Islet of Langerhans (tissue), 1 donor: ENCODE measurements around the gene TRPC6.
"Not testable (repeated sequence)": the region's sequence is repeated elsewhere in the genome, so short reads cannot be mapped to it uniquely, and the experiment has no call there.

Experiments
- FAIRE-seq: peaks from one replicate; lab custom pipeline; 2011; peaks lifted over from hg19 to GRCh38; lab: Jason Lieb, UNC

The TRPC6 gene

DNA sequence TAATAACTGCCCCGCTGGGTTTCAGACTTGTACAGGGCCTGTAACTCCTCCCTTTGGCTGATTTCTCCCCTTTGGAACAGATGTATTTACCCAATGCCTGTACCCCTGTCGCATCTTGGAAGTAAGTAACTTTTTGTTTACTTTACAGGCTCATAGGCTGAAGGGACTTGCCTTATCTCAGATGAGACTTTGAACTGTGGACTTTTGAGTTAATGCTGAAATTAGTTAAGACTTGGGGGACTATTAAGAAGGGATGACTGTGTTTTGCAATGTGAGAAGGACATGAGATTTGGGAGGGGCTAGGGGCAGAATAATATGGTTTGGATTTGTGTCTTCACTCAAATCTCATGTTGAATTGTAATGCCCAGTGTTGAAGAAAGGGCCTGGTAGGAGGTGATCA is 62.0 kb downstream of the TRPC6 start:
- FAIRE-seq = no peak

DNA sequence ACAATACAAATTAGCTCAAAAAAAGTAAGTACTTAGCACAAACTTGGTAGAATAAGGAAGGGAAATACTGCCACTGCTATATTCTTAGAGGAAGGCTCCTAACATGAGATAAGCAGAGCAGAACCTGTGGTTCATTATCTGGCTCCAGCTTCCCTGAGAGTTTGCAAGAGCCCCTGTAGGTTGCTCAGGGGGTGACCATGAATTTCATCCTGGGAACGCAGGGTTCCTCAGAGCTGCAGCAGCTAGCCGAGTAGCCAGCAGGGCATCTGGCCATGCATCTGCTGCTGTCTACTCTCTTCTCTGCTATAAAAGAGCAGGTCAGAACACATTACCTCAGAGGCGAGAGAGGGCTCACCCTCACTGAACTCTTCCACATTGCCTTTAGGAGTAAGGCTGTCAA is 67.3 kb downstream of the TRPC6 start:
- FAIRE-seq = no peak

DNA sequence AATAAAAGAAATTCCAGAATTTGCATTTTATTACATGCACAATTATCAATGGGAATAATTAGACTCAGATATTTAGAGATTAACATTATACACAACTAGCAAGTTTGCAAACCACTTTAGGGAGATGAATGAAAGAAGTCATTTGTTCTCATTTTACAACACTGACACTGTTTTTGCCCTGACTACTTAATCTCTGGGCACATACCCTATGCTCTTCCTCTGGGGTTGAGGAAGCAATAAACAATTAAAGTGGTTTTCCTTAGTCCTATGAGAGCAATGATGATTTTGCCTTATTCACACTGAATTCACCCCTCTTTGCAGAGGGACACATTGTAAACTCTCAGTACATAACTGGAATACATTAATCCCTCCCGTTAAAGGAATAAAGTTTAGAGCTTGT is 72.7 kb downstream of the TRPC6 start:
- no peak for FAIRE-seq

DNA sequence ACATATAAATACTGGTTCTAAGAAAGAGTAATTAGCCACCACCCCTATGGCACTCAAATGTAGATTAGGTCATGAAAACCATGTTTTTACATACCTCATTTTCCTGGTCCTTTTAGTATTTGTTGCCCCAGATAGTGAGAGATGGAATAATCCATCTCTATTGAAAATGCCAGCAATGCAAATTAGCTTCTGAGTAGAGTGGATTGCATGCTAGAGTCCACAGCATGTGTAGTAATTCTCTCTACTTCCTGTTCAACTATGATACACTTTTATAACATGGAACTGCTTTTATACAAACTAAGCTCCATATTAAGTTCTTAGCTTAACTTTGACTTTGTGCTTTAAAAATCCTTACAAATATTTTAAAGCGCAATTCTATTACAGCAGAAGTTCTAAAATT is 73.2 kb downstream of the TRPC6 start:
- no peak for FAIRE-seq

DNA sequence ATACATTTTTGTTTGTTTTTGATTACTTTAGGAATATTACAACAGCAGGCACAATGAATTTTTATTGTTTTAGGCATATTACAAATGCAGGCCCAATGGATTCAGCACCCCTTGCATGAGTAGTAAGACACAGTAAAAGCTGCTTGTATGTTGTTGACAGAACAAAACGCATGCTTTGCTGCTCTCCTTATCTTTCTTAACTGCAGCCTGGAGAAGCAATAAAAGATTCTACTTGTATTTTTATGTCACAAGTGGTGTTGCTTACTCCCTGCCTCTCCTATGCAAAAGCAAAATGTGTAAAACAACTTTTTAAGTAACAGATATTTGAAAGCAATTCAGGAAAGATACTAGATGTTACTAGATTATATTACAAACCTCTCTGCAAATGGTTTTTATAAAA is 73.9 kb downstream of the TRPC6 start:
- no peak for FAIRE-seq

DNA sequence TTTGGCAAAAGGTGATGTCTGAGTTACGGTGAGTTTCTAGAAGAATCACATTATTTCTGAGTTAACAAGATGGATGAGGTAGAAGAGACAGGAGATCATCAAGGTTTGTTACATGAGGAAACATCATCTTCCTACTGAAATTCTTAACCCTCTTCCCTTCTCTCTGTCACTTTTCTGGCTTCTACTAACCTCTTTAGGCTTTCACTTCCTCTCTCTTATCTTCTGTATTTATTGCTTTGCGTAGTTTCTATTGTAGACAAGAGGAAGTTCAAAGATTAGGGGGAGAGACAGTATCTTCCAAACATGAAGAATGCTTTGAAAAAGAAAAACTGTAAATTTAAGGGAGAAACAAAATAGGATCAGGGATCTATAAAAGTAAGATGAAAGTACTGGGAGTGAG is 75.4 kb downstream of the TRPC6 start:
- FAIRE-seq = no peak

DNA sequence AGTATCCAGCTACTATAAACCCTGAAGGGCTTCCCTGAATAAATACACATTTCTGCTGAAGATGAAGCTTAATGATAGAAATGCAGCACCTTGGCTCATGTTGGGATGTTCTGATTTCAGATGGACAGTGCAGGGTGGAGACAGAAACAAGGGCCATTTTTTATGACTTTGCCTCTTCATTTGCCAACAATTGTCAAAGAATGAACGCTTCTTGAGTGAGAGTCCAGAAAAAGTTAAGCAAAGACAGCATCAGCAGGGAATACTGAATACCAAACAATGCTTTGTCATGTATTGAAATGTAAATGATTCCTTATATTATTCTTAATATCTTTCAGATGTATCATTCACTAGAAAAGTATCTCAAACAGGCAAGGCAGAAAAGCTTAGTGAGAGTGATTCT is 84.9 kb downstream of the TRPC6 start:
- no peak for FAIRE-seq

DNA sequence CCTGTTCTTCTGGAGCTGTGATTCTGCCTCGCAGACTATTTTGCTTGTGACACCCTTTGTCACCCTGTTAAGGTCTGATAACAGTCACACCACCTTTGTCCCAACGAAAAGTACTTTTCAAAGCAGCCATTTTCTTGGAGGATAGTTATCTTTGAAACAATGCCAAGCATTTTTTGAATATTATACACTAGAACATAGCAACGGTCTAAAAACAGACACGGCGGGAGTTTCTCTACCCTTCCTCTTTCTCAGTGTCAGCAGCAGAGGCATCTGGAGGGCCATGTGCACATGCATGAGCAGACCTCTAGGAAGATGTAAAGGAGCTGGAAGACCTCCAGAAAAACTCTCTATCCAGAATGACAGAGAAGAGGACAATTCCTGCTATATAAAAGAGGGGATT is 86.5 kb downstream of the TRPC6 start:
- no peak for FAIRE-seq

DNA sequence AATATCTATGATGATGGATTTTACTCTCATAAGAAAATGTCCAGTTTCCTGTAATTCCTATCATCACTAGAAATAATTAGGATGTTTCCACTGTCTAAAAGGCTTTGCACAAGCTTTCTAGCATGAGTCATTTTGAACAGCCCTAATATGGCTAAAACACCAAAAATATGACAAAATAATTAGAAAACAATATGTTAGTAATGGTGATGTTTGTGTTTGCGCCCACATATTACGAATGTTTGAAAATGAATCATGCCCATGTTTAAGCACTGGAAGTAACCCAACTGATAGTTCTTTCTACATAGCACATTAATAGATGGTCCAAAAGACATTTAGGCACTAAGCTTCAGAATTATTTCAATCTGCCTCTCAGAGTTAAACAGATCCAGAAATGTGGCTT is 96.0 kb downstream of the TRPC6 start:
- FAIRE-seq = no peak

DNA sequence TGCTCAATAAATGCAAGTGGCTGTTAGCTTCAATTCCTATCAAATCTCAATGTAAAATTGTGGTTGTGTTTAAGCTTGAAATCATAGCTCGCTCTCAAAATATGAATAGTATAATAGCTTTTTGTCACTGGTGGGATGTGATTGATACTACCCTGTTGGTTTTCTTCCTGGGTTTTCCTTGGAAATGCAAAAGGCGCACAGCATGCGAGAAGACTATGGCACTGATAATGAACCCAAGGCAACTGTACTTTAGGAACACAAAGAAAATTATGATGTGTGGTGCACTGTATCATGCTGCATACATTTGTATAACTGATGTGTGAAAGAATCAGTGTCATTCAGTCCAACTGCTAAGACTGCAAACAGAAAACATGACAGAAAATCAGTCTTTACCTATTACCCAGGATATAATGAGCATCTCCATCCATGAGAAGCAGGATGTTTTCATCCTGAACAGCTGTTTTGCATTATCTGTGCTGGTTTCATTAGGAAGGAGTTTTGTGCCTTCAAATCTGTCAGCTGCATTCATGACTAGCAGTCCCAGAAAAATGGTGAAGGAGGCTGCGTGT is 101.2 kb downstream of the TRPC6 start:
- FAIRE-seq = no peak

DNA sequence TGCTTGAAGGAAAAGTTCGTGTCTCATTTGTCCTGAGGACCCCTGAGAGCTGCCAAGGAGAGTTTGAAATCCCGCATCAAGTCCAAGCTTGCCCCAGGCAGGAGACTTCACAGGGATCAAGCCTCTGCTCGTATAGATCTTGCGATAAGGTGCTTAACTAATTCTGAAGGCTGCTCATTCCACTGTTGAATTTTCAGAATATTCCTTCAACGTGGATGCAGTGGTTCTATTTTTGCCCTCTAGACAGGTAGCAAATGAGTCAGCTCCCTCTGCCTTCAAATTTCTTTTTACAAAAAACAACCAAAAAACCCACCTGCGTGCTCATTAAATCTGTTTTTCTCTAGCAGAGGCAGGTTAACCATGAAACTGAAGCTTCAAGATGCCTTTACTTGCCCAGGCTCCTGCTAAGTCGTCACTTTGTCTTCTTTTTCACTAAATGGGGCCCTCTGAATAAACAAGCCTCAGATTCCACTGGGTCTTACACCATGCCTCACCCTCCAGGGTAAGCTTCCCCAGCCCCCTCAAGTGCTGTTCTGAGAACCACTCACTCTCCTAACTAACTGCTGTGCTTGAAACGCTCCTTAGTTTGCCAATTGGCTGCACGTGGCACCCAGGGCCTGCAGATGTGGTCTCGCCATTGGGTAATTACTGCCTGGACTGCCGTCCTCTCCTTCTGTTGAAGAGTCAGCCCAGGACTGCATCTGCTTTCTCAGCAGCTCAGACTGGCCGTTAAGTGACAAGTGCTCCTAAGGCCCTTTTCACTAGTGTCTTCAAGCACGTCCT is 105.0 kb downstream of the TRPC6 start:
- FAIRE-seq = no peak

DNA sequence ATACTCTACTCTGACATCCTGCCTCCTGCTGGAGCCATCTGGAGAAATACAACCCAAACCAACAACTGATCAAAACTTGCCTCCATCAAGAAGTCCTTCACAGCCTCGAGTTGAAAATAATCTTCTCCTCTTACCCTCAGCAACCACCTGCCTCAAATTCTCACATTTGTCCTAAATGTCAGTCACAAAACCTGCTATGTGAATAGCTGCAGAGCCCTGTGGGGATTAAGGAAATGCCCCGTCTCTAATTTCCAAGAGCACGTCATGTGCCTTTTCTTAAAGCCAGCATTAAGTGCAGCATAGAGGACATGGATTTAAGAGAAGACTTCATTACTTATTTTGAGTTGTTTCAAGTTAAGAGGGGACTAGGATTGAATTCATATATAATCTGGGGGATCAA is 105.9 kb downstream of the TRPC6 start:
- FAIRE-seq = no peak

DNA sequence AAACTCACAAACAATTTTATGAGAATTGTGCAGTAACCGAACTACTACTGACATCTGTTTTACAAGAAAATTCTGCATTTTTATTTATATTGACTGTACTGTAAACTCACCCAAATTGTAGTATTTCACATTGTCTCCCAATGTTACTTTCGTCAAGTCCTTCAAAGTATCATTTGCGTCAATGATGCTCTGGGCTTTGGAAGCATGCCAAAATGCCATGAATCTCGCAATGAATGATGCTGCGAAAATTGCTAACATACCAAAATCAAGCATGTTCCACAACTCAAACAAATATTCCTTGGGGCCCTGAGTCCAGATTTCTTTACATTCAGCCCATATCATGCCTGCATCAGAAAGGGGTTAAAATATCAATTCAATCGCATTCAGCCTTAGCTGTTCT is 107.6 kb downstream of the TRPC6 start:
- FAIRE-seq = no peak

DNA sequence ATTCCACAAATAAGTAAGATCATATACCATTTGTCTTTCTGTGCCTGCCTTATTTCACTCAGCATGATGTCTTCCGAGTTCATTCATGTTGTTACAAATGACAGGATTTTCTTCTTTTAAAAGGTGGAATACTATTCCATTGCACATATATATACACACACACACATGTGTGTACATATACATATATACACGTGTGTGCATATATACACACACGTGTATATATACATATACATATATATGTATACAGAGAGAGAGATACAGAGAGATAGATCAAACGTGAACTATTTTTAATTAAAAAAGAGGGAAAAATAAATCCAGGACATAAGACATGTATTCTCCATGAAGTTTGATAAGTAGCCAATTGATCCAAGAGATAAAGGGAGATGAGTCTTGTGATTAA is 108.1 kb downstream of the TRPC6 start:
- FAIRE-seq = no peak

DNA sequence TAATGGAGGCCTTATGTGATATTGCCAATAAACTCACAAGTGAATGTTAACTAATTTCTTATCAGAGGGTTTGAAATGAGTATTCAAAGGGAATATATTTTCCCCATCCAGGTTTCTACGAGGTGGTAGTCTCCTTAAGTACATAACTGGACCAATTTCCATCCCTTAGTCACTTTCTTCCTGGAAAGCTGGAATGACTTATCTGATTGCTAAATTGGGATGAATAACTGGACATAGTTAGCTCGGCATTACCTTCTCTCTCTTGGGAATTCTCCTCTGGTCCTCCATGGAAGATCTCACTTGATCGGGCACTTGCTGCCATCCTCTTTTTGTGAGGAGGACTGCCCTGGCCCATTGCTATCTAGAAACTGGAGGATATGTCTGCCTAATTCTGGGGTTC is 109.1 kb downstream of the TRPC6 start:
- no peak for FAIRE-seq

DNA sequence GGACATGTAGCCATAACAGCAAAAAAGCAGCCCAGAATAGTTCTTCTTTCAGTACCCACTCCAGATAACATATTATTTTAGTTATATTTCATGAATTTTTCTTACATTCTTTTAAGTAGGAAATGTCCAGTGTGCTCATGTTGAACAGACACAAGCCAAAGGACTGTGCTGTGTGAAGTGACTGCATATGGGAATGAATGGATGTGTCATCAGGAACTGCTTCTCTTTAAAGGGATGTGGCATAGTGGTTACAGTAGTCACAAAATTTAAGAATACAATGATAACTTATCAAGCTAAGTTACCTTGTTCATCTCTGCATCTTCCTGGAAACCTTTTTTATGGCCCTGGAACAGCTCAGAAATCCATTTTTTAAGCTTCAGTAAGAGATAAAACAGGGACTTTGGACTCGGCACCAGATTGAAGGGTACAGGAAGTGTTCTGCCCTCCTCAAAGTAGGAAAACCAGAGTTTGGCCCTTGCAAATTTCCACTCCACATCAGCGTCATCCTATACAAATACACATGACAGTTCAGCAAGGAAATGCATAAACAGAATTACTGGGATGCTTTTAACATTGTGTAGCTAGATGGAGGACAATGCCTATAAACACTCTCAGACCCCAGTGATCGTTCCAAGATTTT is 112.8 kb downstream of the TRPC6 start:
- no peak for FAIRE-seq

DNA sequence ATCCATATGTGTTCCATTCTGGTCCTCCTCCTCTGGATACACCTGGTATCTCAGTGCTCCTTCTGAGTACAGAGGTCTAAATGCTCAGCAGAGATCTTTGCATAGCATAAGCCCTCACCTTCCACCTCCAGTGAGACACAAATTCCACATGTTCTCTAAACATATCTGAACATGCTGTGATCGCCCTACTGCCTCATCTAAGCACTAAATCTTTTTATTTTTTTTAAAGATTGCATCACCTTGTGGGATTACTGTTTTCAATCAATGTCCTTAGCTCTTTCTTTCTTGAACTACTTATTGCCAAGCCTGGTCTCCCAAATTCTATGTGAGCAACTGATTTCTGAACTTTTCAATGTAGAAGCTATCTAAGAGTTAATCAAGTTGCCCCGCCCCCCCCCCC is 113.4 kb downstream of the TRPC6 start:
- FAIRE-seq = no peak

DNA sequence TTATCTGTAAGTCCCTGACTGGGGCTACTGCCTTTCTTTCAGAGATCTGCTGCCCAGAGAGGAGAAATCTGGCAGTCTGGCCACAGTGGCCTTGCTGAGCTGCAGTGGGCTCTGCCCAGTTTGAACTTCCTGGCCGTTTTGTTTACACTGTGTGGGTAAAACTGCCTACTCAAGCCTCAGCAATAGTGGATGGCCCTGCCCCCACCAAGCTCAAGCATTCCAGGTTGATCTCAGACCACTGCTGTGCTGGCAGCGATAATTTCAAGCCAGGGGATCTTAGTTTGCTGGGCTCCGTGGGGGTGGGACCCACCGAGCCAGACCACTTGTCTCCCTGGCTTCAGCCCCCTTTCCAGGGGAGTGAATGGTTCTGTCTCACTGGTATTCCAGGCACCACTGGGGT is 117.5 kb downstream of the TRPC6 start:
- FAIRE-seq = no peak

DNA sequence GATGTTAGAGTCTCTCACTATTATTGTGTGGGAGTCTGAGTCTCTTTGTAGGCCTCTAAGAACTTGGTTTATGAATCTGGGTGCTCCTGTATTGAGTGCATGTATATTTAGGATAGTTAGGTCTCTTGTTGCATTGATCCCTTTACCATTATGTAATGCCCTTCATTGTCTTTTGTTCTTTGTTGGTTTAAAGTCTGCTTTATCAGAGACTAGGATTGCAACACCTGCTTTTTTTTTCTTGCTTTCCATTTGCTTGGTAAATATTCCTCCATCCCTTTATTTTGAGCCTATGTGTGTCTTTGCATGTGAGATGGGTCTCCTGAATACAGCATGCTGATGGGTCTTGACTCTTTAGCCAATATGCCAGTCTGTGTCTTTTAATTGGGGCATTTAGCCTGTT is 119.4 kb downstream of the TRPC6 start:
- not testable (repeated sequence) for FAIRE-seq

DNA sequence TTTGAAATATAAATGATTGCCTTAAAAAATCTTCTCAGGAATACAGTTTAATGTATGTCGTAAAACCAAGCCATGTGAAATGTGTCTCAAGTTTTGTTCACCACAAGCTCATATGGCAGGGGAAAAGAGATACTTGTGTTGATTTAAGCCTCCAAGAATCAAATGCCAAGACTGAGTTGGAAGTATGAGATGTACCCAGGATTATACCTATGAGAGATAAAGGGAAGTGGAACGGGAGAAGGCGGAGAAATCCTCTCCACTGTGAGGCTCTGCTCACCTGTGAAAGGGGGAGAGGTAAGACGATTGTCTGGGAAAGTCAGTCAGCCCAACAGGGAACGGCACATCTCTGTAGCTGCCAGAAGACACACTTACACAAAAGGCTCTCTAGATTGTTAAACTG is 124.8 kb downstream of the TRPC6 start:
- no peak for FAIRE-seq

DNA sequence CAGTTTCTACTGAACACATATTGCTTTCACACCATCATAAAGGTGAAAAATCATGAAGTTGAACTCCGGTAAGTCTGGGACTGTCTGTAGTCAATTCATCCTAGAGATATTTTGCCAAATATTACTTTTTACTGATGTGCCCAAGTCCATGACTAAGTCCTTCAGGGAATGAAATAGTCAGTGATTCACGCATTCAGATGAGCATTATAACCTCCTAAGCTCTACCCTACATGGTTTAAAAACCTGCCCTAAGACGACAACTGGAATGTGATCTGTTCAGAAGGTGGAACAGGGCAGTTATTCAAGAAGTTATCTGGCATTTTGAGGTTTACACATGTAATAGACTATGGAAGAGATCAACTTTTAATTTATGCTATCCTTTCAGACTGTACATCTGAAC is 125.6 kb downstream of the TRPC6 start:
- no peak for FAIRE-seq

DNA sequence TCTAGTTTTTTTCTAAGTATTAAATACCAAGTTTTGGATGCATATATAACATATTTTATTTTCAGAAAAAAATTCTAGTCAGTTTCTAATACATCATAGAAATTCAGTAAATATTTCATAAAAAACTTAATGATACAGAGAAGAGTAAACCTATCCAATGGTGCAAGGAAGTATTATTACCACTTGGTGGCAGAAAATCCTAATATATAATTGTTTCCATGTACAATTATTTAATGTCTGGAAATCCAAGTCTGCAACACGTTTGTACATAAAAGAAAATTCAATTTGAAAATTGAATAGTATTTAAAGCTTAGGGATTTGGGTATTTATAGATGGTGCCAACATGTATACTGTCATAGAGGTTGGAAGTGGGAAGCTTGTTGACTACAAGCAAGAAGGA is 127.0 kb downstream of the TRPC6 start:
- peak; percentile 90 for FAIRE-seq

DNA sequence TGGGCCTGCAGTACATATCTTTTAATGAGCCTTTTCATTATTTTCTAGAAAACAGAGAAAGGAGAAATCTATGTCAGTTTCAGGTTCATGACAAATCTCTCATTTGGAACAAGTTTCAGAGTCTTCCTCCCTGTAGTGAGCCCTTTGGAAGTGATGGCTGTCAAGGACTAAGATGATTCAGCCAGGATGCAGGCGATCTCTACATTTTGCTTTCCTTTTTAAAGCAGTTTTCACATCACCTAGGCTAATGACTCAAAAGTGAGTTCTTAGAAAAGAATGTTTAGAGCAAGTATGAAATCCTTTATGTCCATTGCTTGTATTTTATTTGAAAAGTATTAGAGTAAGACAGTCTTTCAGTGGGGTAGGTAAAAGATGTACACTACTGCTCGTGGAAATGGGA is 130.1 kb downstream of the TRPC6 start:
- no peak for FAIRE-seq

DNA sequence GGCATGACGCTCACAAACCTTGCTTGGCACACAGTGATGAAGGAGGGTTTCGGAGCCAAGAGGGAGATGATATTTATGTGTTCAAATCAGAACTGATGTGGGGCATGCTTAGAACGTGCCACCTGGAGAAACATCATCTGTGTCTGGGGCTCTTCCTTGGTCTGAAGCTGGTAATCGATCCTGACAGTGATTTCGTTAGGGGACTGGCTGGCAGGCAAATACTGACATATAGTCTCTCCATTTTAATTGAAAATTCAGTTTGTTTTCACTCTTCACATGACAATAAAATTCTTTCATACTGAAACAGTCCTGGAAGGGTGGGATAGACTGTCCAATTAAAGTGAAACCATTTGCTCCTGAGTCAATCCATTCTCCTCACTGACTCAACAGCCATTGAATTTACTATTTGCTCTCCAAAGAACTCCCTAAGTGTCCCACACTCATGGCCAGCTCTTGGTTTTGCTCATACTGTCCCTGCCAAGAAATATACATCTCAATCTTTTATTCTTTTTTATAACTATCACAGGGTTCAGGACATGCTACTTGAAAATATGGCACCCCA is 134.8 kb downstream of the TRPC6 start:
- no peak for FAIRE-seq
